HG02759 (cell line): ENCODE data around the gene SLC13A5.
"Not testable (repeated sequence)": the region's sequence is repeated elsewhere in the genome, so short reads cannot be mapped to it uniquely, and the experiment has no call there.

Experiments used
- ATAC-seq: cut with Tn5 transposase; IDR thresholded peaks from one replicate; pipeline ENCODE4 v1.9.1; 2021; ENCODE audit warnings: mild to moderate bottlenecking, moderate library complexity; ENCODE audit not compliant: unreplicated experiment

Gene SLC13A5

DNA sequence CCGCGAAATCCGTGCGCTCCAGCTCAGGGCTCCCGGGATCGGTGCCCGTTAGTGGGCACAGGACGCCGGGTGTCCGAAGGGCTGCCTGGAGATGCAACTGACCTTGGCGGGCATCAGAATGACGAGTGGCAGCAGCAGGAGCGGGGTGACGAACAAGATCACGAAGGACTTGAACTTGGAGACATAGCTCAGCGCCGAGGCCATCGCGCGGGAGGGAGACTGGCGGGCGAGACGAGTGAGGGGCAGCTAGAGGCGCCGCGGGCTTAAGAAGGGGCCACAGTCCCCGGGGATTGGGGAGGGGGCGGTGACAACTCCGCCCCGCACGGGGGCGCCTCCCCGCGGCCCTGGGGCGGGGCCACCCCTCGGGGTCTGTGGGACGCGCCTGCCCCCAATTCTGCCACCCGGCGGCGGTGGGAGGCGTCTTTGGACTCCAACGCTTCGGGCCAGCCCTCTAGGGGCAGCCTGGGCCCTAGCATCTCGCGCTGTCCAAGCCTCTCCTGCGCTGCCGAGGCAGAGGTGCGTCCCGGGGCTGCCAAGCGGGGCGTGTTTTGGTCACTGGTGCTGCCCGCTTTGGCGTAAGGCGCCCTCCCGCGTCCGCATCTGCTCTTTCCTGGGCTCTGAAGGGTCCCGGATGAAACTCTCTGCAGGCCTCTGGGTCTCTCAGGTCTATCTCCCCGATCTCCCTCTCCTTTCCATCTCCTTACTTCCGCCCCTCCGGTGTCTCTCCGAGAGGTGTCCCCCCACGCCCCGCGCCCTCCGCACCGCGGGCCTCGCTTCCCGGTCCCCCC lies at the start of gene SLC13A5:
Gene SLC13A5, minus strand, starts transcription at position 240 of the 788 bp plus-strand sequence. Its CDS starts 36 bp downstream, at position 204.
- no peak for ATAC-seq

DNA sequence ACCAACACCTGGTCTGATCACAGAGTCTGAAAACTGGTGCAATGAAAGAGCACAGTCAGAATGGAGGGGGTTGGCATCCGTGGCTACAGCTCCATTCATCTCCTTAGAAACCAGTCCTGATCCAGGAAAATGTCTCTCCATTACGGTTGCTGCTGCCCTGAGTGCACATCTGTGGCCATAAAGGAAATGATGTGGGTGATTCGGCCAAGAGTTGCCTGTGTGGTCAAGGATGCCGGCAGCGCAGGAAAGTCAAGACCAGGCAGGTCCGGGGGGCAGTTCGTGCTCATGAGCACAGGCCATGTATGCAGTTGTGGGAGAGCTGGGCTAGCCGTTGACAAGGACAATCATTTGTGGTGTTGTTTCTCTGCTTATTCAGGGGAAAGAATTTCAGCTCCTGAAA lies 48.6 kb upstream of the SLC13A5 start:
- no peak for ATAC-seq

DNA sequence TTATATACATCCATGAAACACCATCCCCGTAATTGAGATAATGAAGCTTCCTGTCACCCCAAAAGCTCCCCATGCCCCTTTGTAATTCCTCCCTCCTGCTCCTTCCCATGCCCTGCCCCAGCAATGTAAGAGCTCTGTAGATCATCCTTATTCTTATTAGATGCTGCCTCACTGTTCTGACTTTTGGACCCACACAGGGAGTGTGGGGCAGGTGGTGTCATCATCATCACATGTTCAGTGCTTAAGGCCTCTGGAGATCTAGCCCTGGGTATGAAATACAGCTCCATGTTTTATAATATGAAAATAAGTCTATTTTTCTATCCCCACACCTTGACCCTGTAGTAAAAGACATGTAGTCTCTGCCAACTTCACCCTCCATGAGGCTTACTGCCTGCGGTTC lies 44.6 kb upstream of the SLC13A5 start:
- no peak for ATAC-seq

DNA sequence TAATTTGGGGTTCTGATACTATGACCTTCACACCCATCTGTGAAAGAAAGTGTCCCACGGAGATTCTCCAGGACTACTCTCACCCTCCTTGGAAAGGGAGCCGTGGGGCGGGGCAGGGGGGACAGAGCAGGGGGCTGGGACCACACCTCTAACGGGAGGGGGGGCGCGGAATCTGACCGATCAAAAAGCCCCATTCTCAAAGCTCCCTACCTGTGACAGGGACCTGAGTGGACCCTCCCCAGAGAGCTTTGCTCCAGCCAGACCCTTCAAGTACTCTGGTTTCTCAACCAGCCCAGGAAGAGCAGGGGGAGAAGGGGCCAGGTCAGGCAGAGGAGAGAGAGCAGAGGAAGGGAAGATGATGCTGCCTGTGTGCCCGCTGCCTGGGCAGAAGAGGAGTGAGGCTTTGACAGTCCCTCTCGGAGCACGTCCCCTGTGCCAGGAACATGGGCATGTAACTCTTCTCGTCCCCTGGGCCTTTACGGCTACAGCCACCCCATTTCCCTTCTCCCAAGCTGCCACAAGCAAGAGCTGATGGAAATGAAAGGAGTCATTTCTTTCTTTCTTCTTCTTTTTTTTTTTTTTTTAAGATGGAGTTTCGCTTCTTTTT lies 43.4 kb upstream of the SLC13A5 start:
- ATAC-seq, result no peak

DNA sequence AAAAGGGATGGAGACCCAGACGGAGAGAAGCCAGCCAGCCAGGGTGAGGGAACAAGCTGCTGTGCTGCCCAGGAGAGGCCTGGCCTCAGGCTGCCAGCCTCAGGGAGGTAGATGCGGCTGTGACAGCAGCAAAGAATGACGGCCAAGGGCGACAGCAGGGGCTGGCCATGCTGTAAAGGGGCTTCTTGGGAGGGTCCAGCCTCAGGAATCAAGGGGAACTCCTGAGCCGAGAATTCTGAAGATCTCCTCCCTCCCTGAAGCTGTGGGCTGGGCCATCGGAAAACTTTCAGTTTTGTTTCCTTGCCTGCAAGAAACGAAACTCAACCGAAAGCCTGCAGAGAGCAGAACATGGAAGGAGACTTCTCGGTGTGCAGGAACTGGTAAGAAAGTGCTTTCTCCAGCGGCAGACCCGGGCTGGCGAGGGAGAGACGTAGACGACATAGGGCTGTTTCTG lies 42.6 kb upstream of the SLC13A5 start, which contains the start of gene XAF1:
Gene XAF1, plus strand, starts transcription at position 316 of the 454 bp plus-strand sequence. Its CDS starts 33 bp downstream, at position 349.
- ATAC-seq, result peak; percentile 63

DNA sequence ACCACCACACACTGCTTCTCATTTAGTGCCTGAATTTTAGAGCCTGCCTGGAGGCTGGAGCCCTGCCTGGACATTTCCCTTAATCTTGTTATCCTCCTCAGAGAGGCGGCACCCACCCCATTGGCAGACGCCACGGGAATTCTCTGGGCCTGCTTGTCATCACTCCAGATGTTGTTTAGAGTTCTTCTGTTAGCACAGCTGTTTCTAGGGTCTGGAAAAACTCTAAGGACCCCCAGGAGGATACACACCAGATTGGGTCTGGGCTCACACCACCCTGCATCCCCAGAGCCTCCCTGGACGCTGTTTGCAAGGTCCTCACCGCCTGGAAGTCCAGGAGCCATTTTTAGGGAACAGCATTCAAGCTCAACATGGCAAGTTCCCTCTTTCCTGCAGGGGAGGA lies 42.1 kb upstream of the SLC13A5 start:
- no peak for ATAC-seq

DNA sequence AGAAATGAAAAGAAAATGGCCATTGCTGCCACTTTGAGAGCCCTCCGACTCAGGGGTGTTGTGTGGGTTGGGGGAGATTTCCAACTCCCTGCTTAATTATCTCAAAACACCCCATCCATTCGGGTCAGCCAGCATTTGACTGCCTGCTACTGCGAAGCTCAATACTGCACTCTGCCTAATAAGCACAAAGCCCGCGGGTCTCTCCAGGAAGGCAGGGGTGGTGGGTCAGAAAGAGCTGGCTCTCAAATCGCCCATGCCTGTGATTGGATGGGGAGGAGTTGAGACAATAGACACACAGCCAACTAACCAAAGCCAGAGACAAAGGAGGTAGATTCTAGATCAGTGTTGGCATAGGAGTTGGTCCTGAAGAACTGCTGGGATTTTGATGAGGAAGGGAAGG lies 40.4 kb upstream of the SLC13A5 start:
- no peak for ATAC-seq

DNA sequence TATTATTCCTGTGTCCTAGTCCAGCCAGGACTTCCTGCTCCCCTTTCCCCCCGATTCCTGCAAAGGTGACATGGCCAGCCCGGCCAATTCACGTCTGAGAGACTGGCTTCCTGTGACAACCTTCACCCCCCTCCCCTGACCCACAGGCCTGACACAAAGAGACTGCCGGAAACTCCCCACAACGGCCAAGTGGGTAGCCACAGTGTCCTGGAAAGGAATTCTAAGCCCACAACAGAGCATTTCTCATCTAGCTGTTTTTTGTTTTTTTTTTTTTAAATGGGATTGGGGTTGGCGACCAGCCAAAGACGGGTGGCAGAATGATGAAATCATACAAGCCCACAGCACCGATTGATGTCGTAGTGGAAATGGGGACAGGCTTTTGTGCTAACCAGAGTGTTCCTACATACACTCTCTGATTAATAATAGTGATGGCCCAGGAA lies 39.9 kb upstream of the SLC13A5 start:
- no peak for ATAC-seq

DNA sequence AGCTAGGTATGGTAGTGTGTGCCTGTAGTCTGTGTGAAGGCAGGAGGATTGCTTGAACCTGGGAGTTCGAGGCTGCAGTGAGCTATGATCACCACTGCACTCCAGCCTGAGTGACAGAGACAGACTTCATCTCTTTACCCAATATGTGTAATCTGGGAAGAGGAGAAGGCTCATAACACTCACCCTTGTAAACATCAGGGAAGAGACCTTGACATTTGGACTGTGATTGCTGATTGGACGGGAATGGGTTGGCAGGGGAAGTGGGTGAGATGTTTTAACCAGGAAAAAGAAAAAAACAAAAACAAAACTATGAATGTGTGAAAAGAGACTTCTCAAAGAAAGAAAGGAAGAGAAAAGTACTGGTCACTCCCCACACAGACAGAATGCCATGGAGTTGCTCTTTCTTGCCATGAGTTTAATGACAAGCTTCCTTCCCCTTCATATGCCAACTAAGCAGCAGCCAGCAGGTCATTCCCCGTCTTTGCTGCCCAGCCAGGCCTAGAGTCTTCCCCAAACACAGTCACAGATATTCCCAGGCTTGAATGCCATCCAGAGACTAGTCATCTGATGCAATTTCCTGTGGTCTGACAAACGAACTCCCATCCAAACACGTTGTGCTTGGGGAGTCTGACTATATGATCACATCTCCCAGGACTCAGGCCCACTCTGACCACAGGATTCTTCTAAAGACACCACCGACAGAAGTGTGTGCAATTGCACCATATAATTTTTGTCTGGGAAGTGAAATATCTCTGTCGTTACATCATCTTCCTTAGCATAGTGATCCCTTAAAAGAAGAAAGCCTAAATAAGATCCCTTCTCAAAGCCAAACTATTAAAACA lies 39.1 kb upstream of the SLC13A5 start:
- ATAC-seq, result no peak

DNA sequence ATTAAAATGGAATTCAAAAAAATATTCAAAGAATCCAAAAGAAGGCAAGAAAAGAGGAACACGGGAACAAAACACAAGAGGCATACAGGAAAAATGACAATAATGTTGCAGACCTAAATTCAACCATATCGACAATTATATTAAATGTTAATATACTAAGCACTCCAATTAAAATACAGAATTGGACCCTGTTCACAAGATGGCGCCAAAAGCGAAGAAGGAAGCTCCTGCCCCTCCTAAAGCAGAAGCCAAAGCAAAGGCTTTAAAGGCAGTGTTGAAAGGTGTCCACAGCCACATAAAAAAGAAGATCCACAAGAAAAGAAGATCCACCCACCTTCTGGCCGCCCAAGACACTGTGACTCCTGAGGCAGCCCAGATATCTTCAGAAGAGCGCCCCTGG lies 36.4 kb upstream of the SLC13A5 start:
- no peak for ATAC-seq

DNA sequence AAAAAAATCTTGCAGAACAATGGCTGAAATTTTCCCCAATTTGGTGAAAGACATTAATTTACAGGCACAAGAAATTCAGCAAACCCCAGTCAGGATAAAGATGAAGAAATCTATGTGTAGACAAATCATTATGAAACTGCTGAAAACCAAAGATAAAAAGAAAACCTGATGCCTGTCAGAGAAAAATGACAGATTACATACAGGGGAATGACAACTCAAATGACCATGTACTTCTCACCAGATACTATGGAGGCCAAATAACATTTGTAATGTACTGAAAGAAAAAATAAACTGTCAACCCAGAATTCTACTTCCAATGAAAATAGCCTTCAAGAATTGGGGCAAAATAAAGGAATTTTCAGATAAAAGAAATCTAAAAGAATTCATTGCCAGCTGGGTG lies 35.4 kb upstream of the SLC13A5 start:
- no peak for ATAC-seq

DNA sequence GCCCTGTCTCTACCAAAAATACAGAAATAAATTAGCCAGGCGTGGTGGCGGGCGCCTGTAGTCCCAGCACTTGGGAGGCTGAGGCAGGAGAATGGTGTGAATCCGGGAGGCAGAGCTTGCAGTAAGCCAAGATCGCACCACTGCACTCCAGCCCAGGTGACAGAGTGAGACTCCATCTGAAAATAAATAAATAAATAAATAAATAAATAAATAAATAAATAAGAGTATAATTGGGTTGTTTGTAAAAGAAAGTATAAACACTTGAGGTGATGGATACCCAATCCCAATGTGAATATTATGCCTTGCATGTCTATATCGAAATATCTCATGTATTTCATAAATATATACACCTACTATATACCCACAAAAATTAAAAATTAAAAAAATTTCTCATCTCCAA lies 33.5 kb upstream of the SLC13A5 start:
- ATAC-seq, result not testable (repeated sequence)

DNA sequence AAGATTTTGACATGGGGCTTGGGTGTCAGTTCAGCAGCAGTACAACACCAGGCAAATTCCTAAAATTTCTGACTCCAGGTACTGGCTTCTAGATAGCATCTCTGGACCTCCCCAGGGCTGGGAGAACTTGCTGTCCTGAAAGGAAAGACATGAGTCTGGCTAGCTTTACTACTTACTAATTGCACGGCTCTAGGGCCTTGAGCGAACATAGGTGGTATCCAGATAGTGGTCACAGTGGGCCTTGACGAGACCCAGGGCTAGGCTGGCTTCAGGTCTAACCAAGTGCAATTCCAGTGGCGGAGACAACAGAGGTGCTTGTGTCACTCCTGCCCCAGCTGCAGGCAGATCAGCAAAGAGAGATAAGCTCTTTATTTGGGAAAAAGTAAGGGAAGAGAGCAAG lies 16.4 kb upstream of the SLC13A5 start:
- no peak for ATAC-seq

DNA sequence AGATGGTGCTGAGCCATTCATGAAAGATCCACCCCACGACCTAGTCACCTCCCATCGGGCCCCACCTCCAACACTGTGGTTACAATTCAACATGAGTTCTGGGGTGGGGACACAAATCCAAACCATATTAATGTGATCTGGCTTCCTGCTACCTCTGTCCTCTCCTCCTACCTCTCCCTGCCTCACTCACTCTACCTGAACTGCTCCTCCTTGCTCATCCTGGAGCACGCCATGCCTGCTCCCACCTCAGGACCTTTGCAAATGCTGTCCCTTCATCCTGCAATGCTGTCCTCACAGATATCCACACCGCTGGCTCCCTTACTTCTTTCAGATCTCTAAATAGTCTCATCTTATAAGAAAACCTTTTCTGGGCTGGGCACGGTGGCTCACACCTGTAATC lies 10.8 kb upstream of the SLC13A5 start:
- no peak for ATAC-seq

DNA sequence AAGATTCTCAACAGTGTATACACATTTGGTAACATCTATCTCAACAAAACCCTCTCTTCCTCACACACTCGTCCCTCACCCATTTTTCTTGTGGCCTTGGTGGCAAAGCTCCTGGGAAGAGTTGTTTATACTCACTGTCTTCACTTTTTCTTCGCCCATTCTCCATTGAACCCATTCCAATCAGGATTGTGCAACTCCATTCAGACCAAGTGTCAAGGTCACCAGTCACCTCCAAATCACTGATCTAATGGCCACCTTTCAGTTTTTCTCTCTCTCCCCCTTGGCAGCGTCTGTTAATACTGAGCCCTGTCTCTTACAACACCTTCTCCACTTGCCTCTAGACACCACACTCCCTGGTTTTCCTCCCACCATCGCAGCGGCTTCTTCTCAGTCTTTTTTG lies 8.6 kb upstream of the SLC13A5 start:
- no peak for ATAC-seq

DNA sequence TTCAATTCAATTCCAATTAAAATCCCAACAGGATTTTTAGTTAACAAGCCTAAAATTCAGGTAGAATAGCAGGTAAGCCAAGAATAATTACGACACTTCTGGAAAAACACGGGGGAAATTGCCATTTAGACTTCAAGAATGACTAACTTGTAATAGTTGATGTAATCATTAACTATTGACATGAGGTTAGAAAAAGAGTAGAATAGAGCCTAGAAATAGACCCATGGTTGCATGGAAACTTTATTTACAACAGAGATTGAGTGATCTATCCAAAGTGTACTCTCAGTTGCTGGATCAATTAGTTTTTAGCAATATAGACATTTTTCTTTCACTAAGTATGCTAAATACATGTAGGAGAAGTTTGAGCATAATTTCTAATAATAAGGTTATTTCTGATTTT lies 3.6 kb upstream of the SLC13A5 start:
- ATAC-seq, result no peak

DNA sequence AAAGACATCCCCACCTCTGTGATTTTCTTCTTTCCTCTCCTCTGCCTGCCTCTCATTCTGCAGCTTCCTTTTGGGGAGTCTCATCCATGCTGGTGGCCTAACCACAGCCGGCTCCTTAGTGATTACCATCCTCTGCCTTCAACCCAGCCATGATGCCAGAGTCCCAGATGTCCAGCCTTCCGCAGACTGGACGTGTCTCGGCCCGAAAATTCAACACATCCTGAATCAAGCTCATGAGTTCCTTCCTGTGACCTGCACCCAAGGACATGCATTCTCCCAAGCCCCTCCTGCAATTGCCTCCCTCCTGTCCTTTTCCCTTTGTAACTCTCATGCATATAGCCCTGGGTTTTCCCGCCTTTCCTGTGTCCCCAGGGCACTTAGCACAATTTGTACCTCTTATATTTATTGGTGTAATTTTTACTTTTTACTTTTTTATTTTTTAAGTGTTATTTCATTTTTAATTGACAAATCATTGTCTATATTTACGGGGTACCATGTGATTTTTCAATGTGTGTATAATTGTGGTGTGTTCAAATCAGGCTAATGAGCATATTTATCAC lies 1.2 kb upstream of the SLC13A5 start:
- no peak for ATAC-seq

DNA sequence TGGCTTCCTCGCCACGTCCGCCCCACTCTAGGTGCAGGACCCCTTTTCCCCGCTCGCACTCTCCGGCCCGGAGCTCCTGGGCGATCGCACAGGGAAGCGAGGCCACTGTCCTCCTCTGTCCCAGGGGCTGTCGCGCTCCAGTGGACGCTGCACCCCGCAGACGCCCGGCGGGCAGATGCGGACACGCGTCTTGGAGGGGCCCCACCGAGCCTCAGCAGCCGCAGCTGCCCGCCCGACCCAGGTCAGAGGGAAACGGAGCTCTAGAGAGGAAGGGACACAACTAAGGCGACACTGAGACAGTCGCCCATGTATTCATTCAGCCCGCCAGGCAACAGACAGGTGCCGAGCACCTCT lies 726 bp upstream of the SLC13A5 start:
- no peak for ATAC-seq

DNA sequence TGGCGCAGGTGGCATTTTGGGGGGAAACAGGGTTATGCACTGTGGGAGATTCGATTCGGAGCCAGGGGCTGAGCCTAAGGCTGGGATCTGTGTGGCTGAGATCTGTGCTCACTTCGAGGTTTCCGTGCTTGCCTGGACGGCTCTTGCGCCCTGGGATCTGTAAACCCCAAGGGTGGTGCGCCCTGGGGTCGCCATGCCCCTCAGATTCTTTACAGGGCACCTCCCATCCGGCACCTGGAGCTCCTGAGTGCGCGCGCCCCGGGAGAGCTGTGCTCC lies 377 bp downstream of the SLC13A5 start:
- ATAC-seq, result no peak

DNA sequence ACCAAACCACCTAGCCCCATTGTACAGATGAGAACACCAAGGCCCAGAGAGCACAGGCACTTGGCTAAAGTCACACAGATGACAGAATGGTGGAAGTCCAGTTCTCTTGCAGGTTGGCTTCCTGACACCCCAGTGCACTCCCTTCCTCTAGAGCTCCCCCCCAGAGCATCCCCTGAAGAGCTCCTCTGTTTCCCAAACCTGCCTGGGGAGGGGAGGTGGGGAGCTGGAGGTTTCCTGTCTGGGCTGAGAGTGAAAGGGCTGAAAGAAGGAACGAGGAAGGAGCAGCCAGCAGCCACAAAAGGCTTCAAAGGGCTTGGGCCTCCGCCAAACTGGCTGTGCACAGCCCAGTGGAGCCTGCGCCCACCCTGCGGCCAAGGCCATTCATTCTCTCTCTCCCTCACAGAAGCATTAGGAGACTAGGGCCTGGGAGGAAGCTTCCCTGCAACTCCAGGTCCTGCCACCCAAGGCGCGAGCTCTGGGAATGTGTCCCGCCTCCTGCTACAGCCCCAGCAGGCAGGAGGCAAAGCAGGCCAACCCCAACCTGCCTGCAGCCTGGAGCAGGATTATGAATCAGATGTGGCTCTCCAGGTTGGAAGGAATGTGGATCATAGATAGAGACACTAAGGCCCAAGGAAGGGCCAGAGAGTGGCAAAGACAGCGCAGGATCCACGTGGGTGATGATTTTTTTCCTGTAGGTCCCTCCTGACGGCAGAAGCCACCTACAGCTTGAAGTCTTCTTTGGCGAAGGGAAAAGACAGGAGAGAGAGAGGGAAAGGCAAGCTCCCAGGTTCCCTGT lies 913 bp downstream of the SLC13A5 start:
- ATAC-seq, result no peak

DNA sequence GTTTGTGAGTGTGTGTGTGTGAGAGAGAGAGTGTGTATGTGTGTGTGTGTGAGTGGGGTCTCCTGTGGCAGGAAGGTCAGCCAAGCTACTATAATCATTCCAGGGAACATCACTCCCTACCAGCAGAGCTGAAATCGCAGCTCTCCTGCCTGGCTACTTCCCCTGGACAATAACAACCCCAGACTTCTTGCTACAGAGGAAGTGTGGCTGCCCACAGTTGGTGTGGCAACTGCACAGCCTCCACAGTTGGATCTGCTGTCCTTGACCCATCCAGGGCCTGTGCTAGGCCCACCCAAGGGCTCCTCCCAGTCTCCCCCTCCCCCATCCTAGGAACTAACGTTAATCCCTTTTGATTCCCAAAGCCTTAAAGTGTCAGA lies 1.5 kb downstream of the SLC13A5 start:
- ATAC-seq, result no peak
